Uterus (tissue), 4 donors: ENCODE data around the gene TIPRL. TPM values are rescaled to one million over a fixed set of nuclear protein-coding genes. Genes with fewer than 3 reads are reported as not detected.

Experiments
- DNase-seq, 2 donors: peaks; one replicate each; pipeline ENCODE4 v3.0.0-alpha.2; 2019 to 2020
- H3K27ac ChIP-seq, 2 donors: fragments of 200-600 bp; sonication (generic); 1 replicate in 1 of 2; 2 replicates in 1 of 2; pipeline ENCODE4 v1.5.1; 2016 to 2018
- H3K27me3 ChIP-seq, 2 donors: fragments of 200-600 bp; sonication (generic); one replicate each; pipeline ENCODE4 v1.5.1; 2018 to 2019; ENCODE audit warnings: control low read depth in 1 of 2
- H3K36me3 ChIP-seq, 2 donors: fragments of 200-600 bp; sonication (generic); one replicate each; pipeline ENCODE4 v1.5.1; 2019; ENCODE audit warnings: control low read depth in 1 of 2
- H3K4me1 ChIP-seq, 2 donors: fragments of 200-600 bp; sonication (generic); one replicate each; pipeline ENCODE4 v1.5.1; 2018 to 2019; ENCODE audit warnings: control low read depth in 1 of 2
- H3K4me3 ChIP-seq, 2 donors: fragments of 200-600 bp; sonication (generic); 1 replicate in 1 of 2; 2 replicates in 1 of 2; pipeline ENCODE4 v1.5.1; 2018 to 2019; ENCODE audit warnings: mild to moderate bottlenecking in 1 of 2
- H3K9me3 ChIP-seq, 2 donors: fragments of 200-600 bp; sonication (generic); one replicate each; pipeline ENCODE4 v1.5.1; 2019; ENCODE audit warnings: control low read depth in 1 of 2
- POLR2A ChIP-seq, 2 donors: fragments of 450-650 bp; IDR thresholded peaks; one replicate each; pipeline ENCODE4 v1.6.1; 2016; ENCODE audit warnings: antibody characterized with exemption in 2 of 2, mild to moderate bottlenecking in 1 of 2, moderate library complexity in 1 of 2
- intact Hi-C: fragments of 100-400 bp; cut with DNase I; formaldehyde crosslinking; loops from one replicate; pipeline ENCODE4 v1.15.1; 2023; ENCODE audit warnings: low total_unique reads
- total RNA-seq, 4 donors: library from RNA; depleted of rRNA in 3 of 4; stranded (reverse); fragments of >200 nt in 3 of 4; gene quantifications; one replicate each; pipeline versions ENCODE4 v1.1.0 to v1.2.4, GENCODE V29; 2014 to 2023
- TF ChIP-seq, protein P1 (sequence below), 4 experiments: fragments of 200-600 bp in 2 of 4; fragments of 450-650 bp in 2 of 4; sonication (generic) in 2 of 4; IDR thresholded peaks; one replicate each; pipeline ENCODE4 v1.5.1; 2016 to 2019; ENCODE audit warnings: antibody characterized with exemption in 4 of 4, mild to moderate bottlenecking in 2 of 4, moderate library complexity in 1 of 4
- donor health status: DM: yes; HTN: yes; CAD: no.

TIPRL gene
- total RNA-seq = 10 to 100 TPM in 3 of 4 donors, 1 to 10 TPM in 1; 9.5 to 59.2 (median 28.3) TPM

DNA sequence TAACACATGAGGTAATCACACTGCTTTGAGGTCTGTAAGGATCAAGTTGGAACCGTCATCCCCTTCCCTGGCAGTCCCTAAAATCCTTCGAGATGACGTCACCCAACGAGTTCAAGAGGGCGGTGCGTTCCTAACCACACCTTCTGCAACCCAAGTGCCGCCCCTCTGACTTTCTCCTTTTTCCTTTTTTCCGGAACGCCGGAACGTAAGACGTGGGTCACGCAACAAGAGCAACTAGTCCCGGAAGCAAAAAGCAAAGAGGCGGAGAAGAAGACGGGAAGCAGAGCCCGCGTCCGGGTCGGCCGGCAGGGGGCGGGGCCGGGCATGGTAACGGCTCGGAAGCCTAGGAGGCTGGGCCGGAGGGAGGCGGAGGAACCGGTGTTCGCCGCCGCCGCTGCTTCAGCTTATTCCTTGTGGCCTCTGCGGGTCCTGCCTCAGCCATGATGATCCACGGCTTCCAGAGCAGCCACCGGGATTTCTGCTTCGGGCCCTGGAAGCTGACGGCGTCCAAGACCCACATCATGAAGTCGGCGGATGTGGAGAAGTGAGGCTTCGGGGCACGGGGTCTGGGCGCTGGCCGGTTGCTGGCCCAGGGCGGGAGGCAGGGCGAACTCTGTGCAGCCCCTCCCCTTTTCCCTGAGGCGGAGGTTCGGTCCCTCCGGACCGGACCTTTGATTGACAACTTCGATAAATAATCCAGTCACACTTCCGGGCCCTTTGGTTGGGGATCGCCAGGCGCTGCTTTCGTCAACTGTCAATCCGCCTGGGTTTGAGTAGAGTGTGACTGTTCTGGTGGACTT lies at the start of gene TIPRL:
Gene TIPRL (plus strand): TSS at position 325 of the 800 bp plus-strand sequence. CDS start 116 bp downstream, at position 441.
- Histone ChIP-seq H3K4me3 (peak within 1 kb of the TSS; percentile 59 to 86), H3K27ac (peak within 1 kb of the TSS; percentile 86 to 88), H3K4me1 (no peaks in the 10 kb centered on the region), H3K27me3 (no peaks in the 10 kb centered on the region), H3K9me3 (no peaks in the 10 kb centered on the region), H3K36me3 (no peaks in the 10 kb centered on the region)
- TF ChIP-seq POLR2A (IDR thresholded peaks at IDR 0.05) = peak; percentile 55 to 86
- TF ChIP-seq, protein P1, sequence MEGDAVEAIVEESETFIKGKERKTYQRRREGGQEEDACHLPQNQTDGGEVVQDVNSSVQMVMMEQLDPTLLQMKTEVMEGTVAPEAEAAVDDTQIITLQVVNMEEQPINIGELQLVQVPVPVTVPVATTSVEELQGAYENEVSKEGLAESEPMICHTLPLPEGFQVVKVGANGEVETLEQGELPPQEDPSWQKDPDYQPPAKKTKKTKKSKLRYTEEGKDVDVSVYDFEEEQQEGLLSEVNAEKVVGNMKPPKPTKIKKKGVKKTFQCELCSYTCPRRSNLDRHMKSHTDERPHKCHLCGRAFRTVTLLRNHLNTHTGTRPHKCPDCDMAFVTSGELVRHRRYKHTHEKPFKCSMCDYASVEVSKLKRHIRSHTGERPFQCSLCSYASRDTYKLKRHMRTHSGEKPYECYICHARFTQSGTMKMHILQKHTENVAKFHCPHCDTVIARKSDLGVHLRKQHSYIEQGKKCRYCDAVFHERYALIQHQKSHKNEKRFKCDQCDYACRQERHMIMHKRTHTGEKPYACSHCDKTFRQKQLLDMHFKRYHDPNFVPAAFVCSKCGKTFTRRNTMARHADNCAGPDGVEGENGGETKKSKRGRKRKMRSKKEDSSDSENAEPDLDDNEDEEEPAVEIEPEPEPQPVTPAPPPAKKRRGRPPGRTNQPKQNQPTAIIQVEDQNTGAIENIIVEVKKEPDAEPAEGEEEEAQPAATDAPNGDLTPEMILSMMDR (IDR thresholded peaks at IDR 0.05) = peak; percentile 59 to 88 (median 70)
- intact Hi-C loops = no loop called here
- DNase-seq = peak; percentile 96 to 97

DNA sequence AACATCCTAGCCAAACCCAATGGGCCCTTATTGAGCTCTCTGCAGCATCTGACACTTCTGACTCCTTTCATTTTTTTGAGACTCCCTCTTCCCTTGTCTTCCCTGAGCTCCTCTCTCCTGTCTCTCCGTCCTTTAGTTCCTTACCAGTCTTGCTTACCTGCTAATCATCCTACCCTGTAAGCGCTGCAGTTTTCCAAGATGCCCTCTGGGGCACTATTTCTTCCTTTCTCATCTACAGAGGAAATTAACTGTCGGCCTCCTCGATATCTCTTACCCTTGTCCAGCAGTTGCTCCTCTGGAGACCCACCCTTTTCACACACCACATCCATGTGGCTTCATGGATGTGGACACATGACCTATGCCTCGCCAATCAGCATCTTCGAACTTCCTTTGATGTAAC lies 48.8 kb upstream of the TIPRL start:
- H3K27me3 ChIP-seq = no peaks in the 10 kb centered on the region
- no peak overlapping the region for H3K4me3 ChIP-seq
- no peaks in the 10 kb centered on the region for H3K4me1 ChIP-seq
- no peak for DNase-seq
- H3K27ac ChIP-seq = peak overlapping the region in 1 of 2 donors; percentile 60
- no peaks in the 10 kb centered on the region for H3K9me3 ChIP-seq
- intact Hi-C loops = loop anchor here (10.0 kb wide), 1 partner anchor 45 kb away; no protein-coding TSS in a partner anchor
- no peaks in the 10 kb centered on the region for H3K36me3 ChIP-seq
- TF ChIP-seq POLR2A (IDR thresholded peaks at IDR 0.05) = no peak
- TF ChIP-seq, protein P1 (IDR thresholded peaks at IDR 0.05) = no peak

DNA sequence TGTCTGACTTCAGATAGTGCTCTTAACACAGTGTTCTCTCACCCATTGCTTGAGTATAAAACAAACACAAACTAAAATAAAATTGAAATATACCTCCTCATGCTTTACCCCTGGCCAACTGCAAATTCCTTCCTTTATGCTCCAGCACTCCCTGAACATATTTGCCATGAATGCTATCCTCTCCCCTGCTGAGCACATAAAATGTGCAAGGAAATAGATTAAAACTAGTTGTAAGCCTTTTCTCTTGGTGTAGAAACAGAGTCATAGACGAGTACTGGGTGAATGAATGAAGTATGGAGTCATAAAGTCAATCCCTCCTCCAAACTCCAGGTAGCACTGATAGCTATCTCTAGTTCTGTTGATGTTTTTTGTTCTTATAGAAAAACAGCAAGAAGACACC lies 44.6 kb upstream of the TIPRL start:
- no peak for DNase-seq
- Histone ChIP-seq H3K27ac (peak overlapping the region; percentile 89 to 96), H3K27me3 (no peaks in the 10 kb centered on the region), H3K4me1 (no peaks in the 10 kb centered on the region), H3K36me3 (no peaks in the 10 kb centered on the region), H3K4me3 (peak overlapping the region; percentile 82 to 85), H3K9me3 (no peaks in the 10 kb centered on the region)
- TF ChIP-seq, protein P1 (IDR thresholded peaks at IDR 0.05) = no peak
- no peak for TF ChIP-seq POLR2A (IDR thresholded peaks at IDR 0.05)
- intact Hi-C loops = loop anchor here (10.0 kb wide), 1 partner anchor 49 kb away; no protein-coding TSS in a partner anchor

DNA sequence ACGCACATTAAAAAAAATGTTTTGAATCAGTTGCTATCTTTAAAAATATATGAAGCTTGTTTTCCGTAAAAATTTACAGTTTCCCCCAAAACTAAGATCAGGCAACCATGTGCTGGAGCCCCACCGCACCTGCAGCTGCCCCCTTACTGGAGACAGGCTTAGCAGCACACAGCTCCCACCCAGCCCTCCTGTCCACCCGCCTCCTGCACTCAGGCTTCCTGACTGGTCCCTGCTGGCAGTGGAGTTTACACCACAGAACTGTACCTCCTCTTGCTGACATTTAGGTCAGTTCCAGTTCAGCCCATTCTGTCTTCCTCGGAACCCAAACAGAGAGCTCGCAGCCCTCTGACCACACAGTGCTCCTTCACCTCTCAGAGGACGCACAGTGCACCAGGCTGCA lies 44.1 kb upstream of the TIPRL start:
- Histone ChIP-seq H3K4me1 (no peaks in the 10 kb centered on the region), H3K27ac (peak overlapping the region; percentile 89 to 96), H3K9me3 (no peaks in the 10 kb centered on the region), H3K27me3 (no peaks in the 10 kb centered on the region), H3K36me3 (no peaks in the 10 kb centered on the region), H3K4me3 (peak overlapping the region; percentile 82 to 85)
- TF ChIP-seq, protein P1 (IDR thresholded peaks at IDR 0.05) = no peak
- no peak for TF ChIP-seq POLR2A (IDR thresholded peaks at IDR 0.05)
- intact Hi-C loops = loop anchor here (10.0 kb wide), 1 partner anchor 50 kb away; no protein-coding TSS in a partner anchor
- DNase-seq = no peak
